Measurements from ENCODE around the gene SHE.

GRCh38 chr1:154445040-154445472 lies 57.2 kb downstream of the SHE start:
- TF ChIP-seq EZH2phosphoT487 (IDR thresholded peaks at IDR 0.05; ENCODE audit: borderline replicate concordance, low read depth, low read length) = no peak
- TF ChIP-seq CTCF (conservative IDR thresholded peaks at IDR 0.05; ENCODE audit: low read length) = no peak

Data from OCI-LY7 (cell line).